ENCODE results near the gene SLC7A10.

DNA sequence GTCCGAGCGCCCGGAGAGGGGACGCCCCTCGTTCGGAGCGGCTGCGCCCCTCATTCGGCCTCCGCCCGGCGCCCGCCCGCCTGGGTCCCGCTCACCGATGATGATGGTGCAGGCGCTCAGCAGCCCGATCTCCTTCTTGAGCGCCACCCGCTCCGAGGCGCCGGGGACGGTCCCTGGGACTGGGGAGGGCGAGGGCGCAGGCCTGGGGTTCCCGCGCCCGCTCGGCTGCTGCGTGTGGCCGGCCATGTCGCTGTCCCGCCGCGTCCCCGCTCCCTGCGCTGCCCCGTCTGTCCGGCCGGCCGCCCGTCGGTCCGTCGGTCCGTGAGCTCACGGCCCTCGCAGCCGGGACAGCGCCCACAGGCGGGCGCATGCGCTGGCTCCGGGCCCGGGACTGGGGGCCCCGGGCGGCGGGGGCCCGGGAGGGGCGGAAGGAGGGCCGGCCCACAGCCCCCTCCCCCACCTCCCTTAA is at the start of gene SLC7A10:
- no peak for TF ChIP-seq EZH2 (optimal IDR thresholded peaks at IDR 0.05; ENCODE audit: low read depth, low read length)
- TF ChIP-seq, protein P1, sequence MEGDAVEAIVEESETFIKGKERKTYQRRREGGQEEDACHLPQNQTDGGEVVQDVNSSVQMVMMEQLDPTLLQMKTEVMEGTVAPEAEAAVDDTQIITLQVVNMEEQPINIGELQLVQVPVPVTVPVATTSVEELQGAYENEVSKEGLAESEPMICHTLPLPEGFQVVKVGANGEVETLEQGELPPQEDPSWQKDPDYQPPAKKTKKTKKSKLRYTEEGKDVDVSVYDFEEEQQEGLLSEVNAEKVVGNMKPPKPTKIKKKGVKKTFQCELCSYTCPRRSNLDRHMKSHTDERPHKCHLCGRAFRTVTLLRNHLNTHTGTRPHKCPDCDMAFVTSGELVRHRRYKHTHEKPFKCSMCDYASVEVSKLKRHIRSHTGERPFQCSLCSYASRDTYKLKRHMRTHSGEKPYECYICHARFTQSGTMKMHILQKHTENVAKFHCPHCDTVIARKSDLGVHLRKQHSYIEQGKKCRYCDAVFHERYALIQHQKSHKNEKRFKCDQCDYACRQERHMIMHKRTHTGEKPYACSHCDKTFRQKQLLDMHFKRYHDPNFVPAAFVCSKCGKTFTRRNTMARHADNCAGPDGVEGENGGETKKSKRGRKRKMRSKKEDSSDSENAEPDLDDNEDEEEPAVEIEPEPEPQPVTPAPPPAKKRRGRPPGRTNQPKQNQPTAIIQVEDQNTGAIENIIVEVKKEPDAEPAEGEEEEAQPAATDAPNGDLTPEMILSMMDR (IDR thresholded peaks at IDR 0.05; ENCODE audit: low read length) = no peak

Measured in MM.1S (cell line).